NCI-H82 treated with DMSO at 0.1 percent for 48 hours (cell line): ENCODE measurements around the gene ARPC2.
"Not testable (repeated sequence)": the region's sequence is repeated elsewhere in the genome, so short reads cannot be mapped to it uniquely, and the experiment has no call there.

Experiments
- DNase-seq: peaks from one replicate; lab custom pipeline; 2025; ENCODE audit not compliant: unreplicated experiment; lab: John Stamatoyannopoulos, UW

ARPC2 gene

GRCh38 chr2:218216674-218217359, at the start of gene ARPC2:
Gene ARPC2, plus strand, starts transcription at chr2:218217189. Its CDS starts 282 bp downstream, at chr2:218217471.
- peak; percentile 70 for DNase-seq

- DNase-seq, result no peak
Measured at GRCh38 chr2:218168016-218168415, 49.0 kb upstream of the ARPC2 start.

- peak; percentile 49 for DNase-seq
Measured at GRCh38 chr2:218168635-218169462, 48.1 kb upstream of the ARPC2 start.

GRCh38 chr2:218169757-218170546, 47.0 kb upstream of the ARPC2 start:
- DNase-seq, result no peak

GRCh38 chr2:218171744-218172143, 45.2 kb upstream of the ARPC2 start:
- not testable (repeated sequence) for DNase-seq

GRCh38 chr2:218172845-218173244, 44.1 kb upstream of the ARPC2 start:
- DNase-seq, result no peak

- DNase-seq, result no peak
Measured at GRCh38 chr2:218179782-218180181, 37.2 kb upstream of the ARPC2 start.

GRCh38 chr2:218180467-218181114, 36.4 kb upstream of the ARPC2 start:
- DNase-seq, result no peak

GRCh38 chr2:218184331-218184730, 32.7 kb upstream of the ARPC2 start:
- DNase-seq, result no peak

- DNase-seq, result peak; percentile 35
Measured at GRCh38 chr2:218186355-218186766, 30.6 kb upstream of the ARPC2 start.

GRCh38 chr2:218186876-218187275, 30.1 kb upstream of the ARPC2 start:
- DNase-seq, result no peak

GRCh38 chr2:218187296-218188015, 29.5 kb upstream of the ARPC2 start:
- DNase-seq, result no peak

- DNase-seq, result no peak
Measured at GRCh38 chr2:218188528-218188927, 28.5 kb upstream of the ARPC2 start.

GRCh38 chr2:218192902-218193430, 24.0 kb upstream of the ARPC2 start:
- no peak for DNase-seq

GRCh38 chr2:218193701-218194100, 23.3 kb upstream of the ARPC2 start:
- DNase-seq, result no peak

GRCh38 chr2:218194880-218195279, 22.1 kb upstream of the ARPC2 start:
- no peak for DNase-seq

- no peak for DNase-seq
Measured at GRCh38 chr2:218196974-218197373, 20.0 kb upstream of the ARPC2 start.

- DNase-seq, result no peak
Measured at GRCh38 chr2:218202266-218202665, 14.7 kb upstream of the ARPC2 start.

- DNase-seq, result no peak
Measured at GRCh38 chr2:218209078-218209477, 7.9 kb upstream of the ARPC2 start.

- DNase-seq, result no peak
Measured at GRCh38 chr2:218214116-218214515, 2.9 kb upstream of the ARPC2 start.
